HL-60 (cell line): ENCODE measurements around the gene GREM1.

Source experiments
- DNase-seq, 2 experiments: peaks; one replicate each; pipeline ENCODE4 v3.0.0-alpha.2; 2010 to 2020; ENCODE audit warnings: low read depth in 1 of 2, low spot score in 1 of 2
- H3K27ac ChIP-seq: fragments of 250-450 bp; sonication (Bioruptor Pico); replicated peaks from 2 replicates; pipeline ENCODE4 v1.5.1; 2020; ENCODE audit warnings: mild to moderate bottlenecking, moderate library complexity
- H3K27me3 ChIP-seq: fragments of 250-450 bp; sonication (Bioruptor Pico); 2 replicates; pipeline ENCODE4 v1.5.1; 2021; ENCODE audit warnings: mild to moderate bottlenecking, moderate library complexity; ENCODE audit not compliant: insufficient read depth, poor library complexity, severe bottlenecking
- H3K4me3 ChIP-seq: replicated peaks from 2 replicates; pipeline ENCODE4 v1.5.1; 2011; ENCODE audit warnings: mild to moderate bottlenecking, control low read depth, low read length; ENCODE audit not compliant: insufficient read depth
- GABPA ChIP-seq: IDR thresholded peaks from 2 replicates; pipeline ENCODE4 v1.6.1; 2012; ENCODE audit warnings: low read depth
- POLR2AphosphoS5 ChIP-seq: IDR thresholded peaks from 2 replicates; pipeline ENCODE4 v1.6.1; 2012; ENCODE audit warnings: low read depth
- SPI1 ChIP-seq: IDR thresholded peaks from 2 replicates; pipeline ENCODE4 v1.6.1; 2012; ENCODE audit warnings: low read depth, mild to moderate bottlenecking, borderline replicate concordance
- TF ChIP-seq, protein P1 (sequence below): IDR thresholded peaks from 2 replicates; pipeline ENCODE4 v1.6.1; 2012; ENCODE audit warnings: low read depth; ENCODE audit not compliant: insufficient replicate concordance
- TF ChIP-seq, protein P2 (sequence below): IDR thresholded peaks from one replicate; pipeline ENCODE4 v1.5.1; 2011; ENCODE audit warnings: low read length, control low read depth, inconsistent platforms; ENCODE audit not compliant: insufficient read depth

The GREM1 gene

GRCh38 chr15:32698773-32699390, 18.9 kb upstream of the GREM1 start:
- TF ChIP-seq GABPA (no peak), POLR2AphosphoS5 (no peak), SPI1 (no peak)
- TF ChIP-seq, protein P1, sequence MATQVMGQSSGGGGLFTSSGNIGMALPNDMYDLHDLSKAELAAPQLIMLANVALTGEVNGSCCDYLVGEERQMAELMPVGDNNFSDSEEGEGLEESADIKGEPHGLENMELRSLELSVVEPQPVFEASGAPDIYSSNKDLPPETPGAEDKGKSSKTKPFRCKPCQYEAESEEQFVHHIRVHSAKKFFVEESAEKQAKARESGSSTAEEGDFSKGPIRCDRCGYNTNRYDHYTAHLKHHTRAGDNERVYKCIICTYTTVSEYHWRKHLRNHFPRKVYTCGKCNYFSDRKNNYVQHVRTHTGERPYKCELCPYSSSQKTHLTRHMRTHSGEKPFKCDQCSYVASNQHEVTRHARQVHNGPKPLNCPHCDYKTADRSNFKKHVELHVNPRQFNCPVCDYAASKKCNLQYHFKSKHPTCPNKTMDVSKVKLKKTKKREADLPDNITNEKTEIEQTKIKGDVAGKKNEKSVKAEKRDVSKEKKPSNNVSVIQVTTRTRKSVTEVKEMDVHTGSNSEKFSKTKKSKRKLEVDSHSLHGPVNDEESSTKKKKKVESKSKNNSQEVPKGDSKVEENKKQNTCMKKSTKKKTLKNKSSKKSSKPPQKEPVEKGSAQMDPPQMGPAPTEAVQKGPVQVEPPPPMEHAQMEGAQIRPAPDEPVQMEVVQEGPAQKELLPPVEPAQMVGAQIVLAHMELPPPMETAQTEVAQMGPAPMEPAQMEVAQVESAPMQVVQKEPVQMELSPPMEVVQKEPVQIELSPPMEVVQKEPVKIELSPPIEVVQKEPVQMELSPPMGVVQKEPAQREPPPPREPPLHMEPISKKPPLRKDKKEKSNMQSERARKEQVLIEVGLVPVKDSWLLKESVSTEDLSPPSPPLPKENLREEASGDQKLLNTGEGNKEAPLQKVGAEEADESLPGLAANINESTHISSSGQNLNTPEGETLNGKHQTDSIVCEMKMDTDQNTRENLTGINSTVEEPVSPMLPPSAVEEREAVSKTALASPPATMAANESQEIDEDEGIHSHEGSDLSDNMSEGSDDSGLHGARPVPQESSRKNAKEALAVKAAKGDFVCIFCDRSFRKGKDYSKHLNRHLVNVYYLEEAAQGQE, result no peak
- TF ChIP-seq, protein P2, sequence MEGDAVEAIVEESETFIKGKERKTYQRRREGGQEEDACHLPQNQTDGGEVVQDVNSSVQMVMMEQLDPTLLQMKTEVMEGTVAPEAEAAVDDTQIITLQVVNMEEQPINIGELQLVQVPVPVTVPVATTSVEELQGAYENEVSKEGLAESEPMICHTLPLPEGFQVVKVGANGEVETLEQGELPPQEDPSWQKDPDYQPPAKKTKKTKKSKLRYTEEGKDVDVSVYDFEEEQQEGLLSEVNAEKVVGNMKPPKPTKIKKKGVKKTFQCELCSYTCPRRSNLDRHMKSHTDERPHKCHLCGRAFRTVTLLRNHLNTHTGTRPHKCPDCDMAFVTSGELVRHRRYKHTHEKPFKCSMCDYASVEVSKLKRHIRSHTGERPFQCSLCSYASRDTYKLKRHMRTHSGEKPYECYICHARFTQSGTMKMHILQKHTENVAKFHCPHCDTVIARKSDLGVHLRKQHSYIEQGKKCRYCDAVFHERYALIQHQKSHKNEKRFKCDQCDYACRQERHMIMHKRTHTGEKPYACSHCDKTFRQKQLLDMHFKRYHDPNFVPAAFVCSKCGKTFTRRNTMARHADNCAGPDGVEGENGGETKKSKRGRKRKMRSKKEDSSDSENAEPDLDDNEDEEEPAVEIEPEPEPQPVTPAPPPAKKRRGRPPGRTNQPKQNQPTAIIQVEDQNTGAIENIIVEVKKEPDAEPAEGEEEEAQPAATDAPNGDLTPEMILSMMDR, result no peak
- H3K4me3 ChIP-seq, result no peak overlapping the region
- H3K27me3 ChIP-seq, result peaks cover 4% of the 10 kb centered on the region
- H3K27ac ChIP-seq, result no peak overlapping the region
- no peak for DNase-seq

- Histone ChIP-seq H3K27me3 (peaks cover 4% of the 10 kb centered on the region), H3K27ac (no peak overlapping the region), H3K4me3 (no peak overlapping the region)
- no peak for DNase-seq
- no peak for TF ChIP-seq POLR2AphosphoS5
- TF ChIP-seq, protein P2, result no peak
- no peak for TF ChIP-seq GABPA
- no peak for TF ChIP-seq SPI1
- TF ChIP-seq, protein P1, result no peak
Measured at GRCh38 chr15:32700501-32701150, 17.2 kb upstream of the GREM1 start.

DNA sequence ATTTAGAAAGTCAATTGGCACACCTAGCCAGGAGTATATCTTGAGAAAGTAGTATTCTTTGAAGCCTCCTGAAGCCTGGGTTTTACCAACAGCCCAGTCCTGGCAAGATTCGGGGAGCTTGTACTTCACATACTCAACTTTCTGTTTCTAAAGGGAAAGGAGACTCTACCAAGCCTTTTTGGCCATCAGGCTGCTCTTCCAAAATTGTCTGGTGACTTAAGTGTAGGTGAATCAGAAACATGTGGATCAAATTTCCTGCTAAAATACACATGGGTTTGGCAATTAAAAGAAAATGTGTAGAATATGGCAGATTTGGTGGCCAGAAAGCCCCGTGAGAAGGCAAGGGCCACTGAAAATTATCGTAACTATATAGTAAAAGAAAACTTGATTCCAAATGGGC, 15.9 kb upstream of the GREM1 start:
- TF ChIP-seq GABPA, result no peak
- no peak for TF ChIP-seq SPI1
- TF ChIP-seq, protein P1, result no peak
- no peak for TF ChIP-seq POLR2AphosphoS5
- TF ChIP-seq, protein P2, result no peak
- Histone ChIP-seq H3K4me3 (no peak overlapping the region), H3K27ac (no peak overlapping the region), H3K27me3 (peaks cover 7% of the 10 kb centered on the region)
- no peak for DNase-seq
